CD4-positive, alpha-beta T cell treated with Interleukin-2 at 100 ng/mL for 4 hours (primary cell): ENCODE measurements around the gene LRG1.
"Not testable (repeated sequence)": the region's sequence is repeated elsewhere in the genome, so short reads cannot be mapped to it uniquely, and the experiment has no call there.

ENCODE experiments used
- DNase-seq: peaks from one replicate; pipeline ENCODE4 v3.0.0-alpha.2; 2020; ENCODE audit warnings: low spot score

Gene LRG1

GRCh38 chr19:4527377-4527776, 12.5 kb downstream of the LRG1 start:
- DNase-seq = not testable (repeated sequence)

- DNase-seq = no peak
These were observed 14.3 kb downstream of the LRG1 start for GRCh38 chr19:4525563-4526002.

GRCh38 chr19:4524808-4525562, 14.9 kb downstream of the LRG1 start:
- peak; percentile 60 for DNase-seq

- DNase-seq = peak; percentile 6
These were observed 16.3 kb downstream of the LRG1 start for GRCh38 chr19:4523306-4524110.

GRCh38 chr19:4522291-4523002, 17.4 kb downstream of the LRG1 start:
- DNase-seq = no peak

GRCh38 chr19:4521888-4522242, 18.0 kb downstream of the LRG1 start:
- DNase-seq = no peak

- DNase-seq = no peak
These were observed 18.5 kb downstream of the LRG1 start for GRCh38 chr19:4521170-4521887.

GRCh38 chr19:4519521-4520277, 20.1 kb downstream of the LRG1 start:
- no peak for DNase-seq

GRCh38 chr19:4519172-4519496, 20.7 kb downstream of the LRG1 start:
- DNase-seq = no peak

- no peak for DNase-seq
These were observed 21.3 kb downstream of the LRG1 start, which contains the start of gene PLIN4 for GRCh38 chr19:4518345-4519171. PLIN4 (minus strand) TSS chr19:4518486; CDS start chr19:4518272, 214 bp downstream.

- DNase-seq = no peak
These were observed 22.3 kb downstream of the LRG1 start for GRCh38 chr19:4517451-4518057.

GRCh38 chr19:4516939-4517300, 22.9 kb downstream of the LRG1 start:
- DNase-seq = no peak

- no peak for DNase-seq
These were observed 23.5 kb downstream of the LRG1 start for GRCh38 chr19:4516199-4516938.

GRCh38 chr19:4515732-4516131, 24.1 kb downstream of the LRG1 start:
- DNase-seq = no peak

GRCh38 chr19:4513248-4513647, 26.6 kb downstream of the LRG1 start:
- no peak for DNase-seq

GRCh38 chr19:4512070-4512469, 27.8 kb downstream of the LRG1 start:
- DNase-seq = no peak

- DNase-seq = no peak
These were observed 28.4 kb downstream of the LRG1 start for GRCh38 chr19:4511300-4512054.

GRCh38 chr19:4510435-4511255, 29.2 kb downstream of the LRG1 start:
- no peak for DNase-seq
